ENCODE data around the gene LAMTOR2. TPM values are rescaled to one million over a fixed set of nuclear protein-coding genes. Genes with fewer than 3 reads are reported as not detected.

The LAMTOR2 gene
- total and polyA plus RNA-seq, 9 of the 15 experiments (the other 6 are each of a cell fraction or from before 2014, with no cell fraction given): 39.0 to 161 (median 74.6) TPM

DNA sequence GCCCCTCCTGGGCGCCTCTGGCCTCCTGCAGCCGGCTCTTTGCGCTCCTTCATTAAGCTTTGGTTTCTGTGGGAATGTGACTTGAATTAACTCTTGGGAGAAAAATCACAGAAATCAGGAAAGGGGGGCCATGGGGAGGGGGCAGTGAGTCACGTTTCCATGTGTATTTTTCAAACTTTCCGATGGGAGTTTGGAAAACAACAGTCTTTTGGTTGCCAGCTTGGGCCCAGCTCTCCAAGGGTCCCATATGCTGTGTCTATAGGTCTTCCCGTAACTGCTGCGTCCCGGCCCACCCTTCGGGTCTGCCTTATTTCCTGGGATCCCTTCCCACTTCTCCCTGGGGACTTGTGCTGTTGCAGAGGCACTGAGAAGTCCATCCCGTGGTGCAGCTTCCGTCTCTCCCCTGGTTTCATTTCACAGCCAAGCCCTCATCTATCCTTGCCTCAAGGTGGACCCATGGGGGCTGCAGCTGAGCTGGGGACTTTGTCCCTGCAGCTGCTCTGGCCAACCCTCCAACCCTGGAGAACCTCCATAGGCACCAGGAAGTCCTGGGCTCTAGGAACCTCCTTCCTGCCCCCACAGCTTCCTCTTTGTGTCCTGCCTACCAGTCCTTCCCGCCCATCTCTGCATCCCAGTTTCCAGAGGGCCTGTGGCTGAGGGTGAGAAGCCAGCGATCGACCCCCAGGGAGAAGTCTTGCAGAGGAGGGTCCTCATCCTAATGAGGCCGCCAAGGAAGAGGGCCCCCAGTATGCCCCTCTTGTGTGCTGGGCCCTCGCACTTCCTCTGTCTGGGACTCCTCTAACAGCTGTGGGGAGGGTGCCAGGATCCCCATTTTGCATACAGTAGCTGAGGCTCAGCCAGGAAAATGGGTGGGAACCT is 48.3 kb downstream of the LAMTOR2 start:
- ChIA-PET POLR2A (interaction anchor here (0.7 to 12.5 kb wide), 5 partner anchors 9 to 144 kb away, joined by 3 to 164 read pairs (median 3); partner anchors contain the start of genes LMNA and PMF1), CTCF (ENCODE audit: low intra/inter-chr PET ratio) (interaction anchor here (0.6 kb wide), 1 partner anchor 122 kb away, joined by 3 read pairs; no protein-coding TSS in a partner anchor)
- TF ChIP-seq EHMT2 (IDR thresholded peaks at IDR 0.05): no peak
- no peak for TF ChIP-seq HNRNPK (IDR thresholded peaks at IDR 0.05; ENCODE audit: low read depth, low read length, poor library complexity, severe bottlenecking)
- TF ChIP-seq ZNF134 (CRISPR knock-in tag; conservative IDR thresholded peaks at IDR 0.05): peak; percentile 86
- no peak for TF ChIP-seq DIDO1 (tag; IDR thresholded peaks at IDR 0.05; ENCODE audit: low read depth)
- TF ChIP-seq CCNT2 (IDR thresholded peaks at IDR 0.05; ENCODE audit: borderline replicate concordance, extremely low read depth, insufficient read length, low read depth, low read length): no peak
- no peak for TF ChIP-seq PRMT5 (CRISPR knock-in tag; IDR thresholded peaks at IDR 0.05)
- TF ChIP-seq MBD2 (IDR thresholded peaks at IDR 0.05; ENCODE audit: borderline replicate concordance, low read depth): no peak
- no peak for TF ChIP-seq NRF1 (conservative IDR thresholded peaks at IDR 0.05 in 1 of 2, IDR thresholded peaks at IDR 0.05 in 1 of 2)
- no peak for TF ChIP-seq MECOM (CRISPR knock-in tag; IDR thresholded peaks at IDR 0.05)
- TF ChIP-seq, protein P1, sequence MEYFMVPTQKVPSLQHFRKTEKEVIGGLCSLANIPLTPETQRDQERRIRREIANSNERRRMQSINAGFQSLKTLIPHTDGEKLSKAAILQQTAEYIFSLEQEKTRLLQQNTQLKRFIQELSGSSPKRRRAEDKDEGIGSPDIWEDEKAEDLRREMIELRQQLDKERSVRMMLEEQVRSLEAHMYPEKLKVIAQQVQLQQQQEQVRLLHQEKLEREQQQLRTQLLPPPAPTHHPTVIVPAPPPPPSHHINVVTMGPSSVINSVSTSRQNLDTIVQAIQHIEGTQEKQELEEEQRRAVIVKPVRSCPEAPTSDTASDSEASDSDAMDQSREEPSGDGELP (CRISPR knock-in tag; IDR thresholded peaks at IDR 0.05; ENCODE audit: borderline replicate concordance): 0 out of 2 replicates have a peak, but pooled peaks have one; percentile 15
- H3K4me3 ChIP-seq: no peak overlapping the region
- no peaks in the 10 kb centered on the region for H3K36me3 ChIP-seq (ENCODE audit: control insufficient read depth, insufficient read depth, low read length)
- H3K9me1 ChIP-seq (ENCODE audit: control insufficient read depth, insufficient read depth, low read length): peaks cover 7% of the 10 kb centered on the region
- no peak for ATAC-seq
- H3K4me1 ChIP-seq (replicated peaks in 1 of 2; ENCODE audit: control insufficient read depth in 2 of 2, insufficient read depth in 2 of 2, low read length in 2 of 2): peaks cover 33 to 55% of the 10 kb centered on the region in 2 experiments
- no peak overlapping the region for H3K4me2 ChIP-seq (ENCODE audit: insufficient read depth, low read length)
- BruUV-seq (replicated peaks): no TSS peak
- H4K20me1 ChIP-seq (replicated peaks; ENCODE audit: control insufficient read depth, insufficient read depth, low read length): no peaks in the 10 kb centered on the region
- in situ Hi-C loops (cut with MboI): no loop called here
- no peak overlapping the region for H3K27ac ChIP-seq (ENCODE audit: extremely low read depth, low read depth, low read length)
- WGBS (ENCODE audit: insufficient coverage, low coverage, missing lambda C conversion rate): 75% methylated on average over 14 of the region's 16 CpGs
- DNase-seq (ENCODE audit: extremely low read depth in 1 of 4, low spot score in 3 of 4): no peak
- no peak for FAIRE-seq
- peak overlapping the region in 1 of 2 experiments; percentile 56; a peak in 2 of 4 replicates for H3K9ac ChIP-seq (ENCODE audit: insufficient read depth in 1 of 2, low read depth in 2 of 2, low read length in 2 of 2)
- H3K9me3 ChIP-seq (replicated peaks; ENCODE audit: control insufficient read depth, insufficient read depth, low read depth, low read length): no peaks in the 10 kb centered on the region
- H2AFZ ChIP-seq (ENCODE audit: low read depth, low read length): no peak overlapping the region
- H3K27me3 ChIP-seq (ENCODE audit: control insufficient read depth in 2 of 2, insufficient read depth in 2 of 2, low read length in 2 of 2): no peaks in the 10 kb centered on the region
- peaks cover 4% of the 10 kb centered on the region; the same call in 1 of the 3 replicates for H3K79me2 ChIP-seq (ENCODE audit: control insufficient read depth, insufficient read depth, low read length)
- intact Hi-C loops (cut with micrococcal nuclease): no loop called here
